Coronary artery (tissue), 2 donors: ENCODE measurements around the gene RBM33.

Source experiments
- DNase-seq: peaks from one replicate; pipeline ENCODE4 v3.0.0-alpha.2; 2017; ENCODE audit warnings: low spot score
- H3K27ac ChIP-seq, 2 donors: fragments of 200-600 bp; sonication (generic); one replicate each; pipeline ENCODE4 v1.5.1; 2016 to 2019
- H3K4me3 ChIP-seq: fragments of 200-600 bp; sonication (generic); 2 replicates; pipeline ENCODE4 v1.5.1; 2016; ENCODE audit warnings: mild to moderate bottlenecking, moderate library complexity
- TF ChIP-seq, protein P1 (sequence below): fragments of 200-600 bp; sonication (generic); IDR thresholded peaks from one replicate; pipeline ENCODE4 v1.5.1; 2019; ENCODE audit warnings: antibody characterized with exemption

Gene RBM33

DNA sequence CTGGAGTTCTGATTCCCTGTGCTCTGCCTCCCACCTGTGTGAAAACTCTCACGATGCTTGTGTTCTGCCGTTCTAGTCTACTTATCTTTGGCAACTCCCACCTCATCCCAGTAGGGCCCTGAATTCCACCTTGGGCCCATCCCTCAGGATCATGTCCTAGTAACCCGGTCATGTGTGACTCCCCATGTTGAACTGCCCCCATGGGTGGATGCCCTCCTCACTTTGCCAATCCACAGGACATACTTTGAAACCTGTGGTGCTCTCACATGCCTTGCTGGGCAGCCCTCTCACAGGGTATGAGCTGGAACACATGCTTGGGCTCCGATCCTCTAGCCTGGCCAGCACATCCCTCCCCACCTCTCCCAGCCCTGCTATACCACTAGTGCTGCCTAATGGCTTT is 3.8 kb upstream of the RBM33 start:
- TF ChIP-seq, protein P1, sequence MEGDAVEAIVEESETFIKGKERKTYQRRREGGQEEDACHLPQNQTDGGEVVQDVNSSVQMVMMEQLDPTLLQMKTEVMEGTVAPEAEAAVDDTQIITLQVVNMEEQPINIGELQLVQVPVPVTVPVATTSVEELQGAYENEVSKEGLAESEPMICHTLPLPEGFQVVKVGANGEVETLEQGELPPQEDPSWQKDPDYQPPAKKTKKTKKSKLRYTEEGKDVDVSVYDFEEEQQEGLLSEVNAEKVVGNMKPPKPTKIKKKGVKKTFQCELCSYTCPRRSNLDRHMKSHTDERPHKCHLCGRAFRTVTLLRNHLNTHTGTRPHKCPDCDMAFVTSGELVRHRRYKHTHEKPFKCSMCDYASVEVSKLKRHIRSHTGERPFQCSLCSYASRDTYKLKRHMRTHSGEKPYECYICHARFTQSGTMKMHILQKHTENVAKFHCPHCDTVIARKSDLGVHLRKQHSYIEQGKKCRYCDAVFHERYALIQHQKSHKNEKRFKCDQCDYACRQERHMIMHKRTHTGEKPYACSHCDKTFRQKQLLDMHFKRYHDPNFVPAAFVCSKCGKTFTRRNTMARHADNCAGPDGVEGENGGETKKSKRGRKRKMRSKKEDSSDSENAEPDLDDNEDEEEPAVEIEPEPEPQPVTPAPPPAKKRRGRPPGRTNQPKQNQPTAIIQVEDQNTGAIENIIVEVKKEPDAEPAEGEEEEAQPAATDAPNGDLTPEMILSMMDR = no peak
- H3K27ac ChIP-seq = no peak overlapping the region
- DNase-seq = no peak
- H3K4me3 ChIP-seq = no peak overlapping the region

DNA sequence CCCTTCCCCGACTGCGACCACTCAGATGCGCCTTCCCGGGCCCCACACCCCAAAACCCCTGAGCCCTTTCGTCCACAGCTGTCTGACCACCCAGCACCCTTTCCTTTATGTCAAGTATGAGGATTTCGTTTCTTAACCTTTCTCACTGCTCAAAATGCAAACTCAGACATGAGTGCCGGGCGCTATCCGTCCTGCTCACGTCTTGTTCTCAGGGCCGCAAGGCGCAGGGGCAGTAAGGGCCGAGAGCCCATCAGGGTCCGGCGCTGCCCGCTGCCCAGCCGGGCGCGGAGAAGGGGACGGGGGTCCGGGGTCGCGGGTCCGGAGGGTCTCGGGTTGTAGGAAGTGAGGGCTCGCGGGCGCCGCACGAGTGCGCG is 670 bp upstream of the RBM33 start:
- no peak for DNase-seq
- TF ChIP-seq, protein P1 = no peak
- Histone ChIP-seq H3K4me3 (peak overlapping the region; percentile 96), H3K27ac (peak overlapping the region; percentile 95 to 98)

DNA sequence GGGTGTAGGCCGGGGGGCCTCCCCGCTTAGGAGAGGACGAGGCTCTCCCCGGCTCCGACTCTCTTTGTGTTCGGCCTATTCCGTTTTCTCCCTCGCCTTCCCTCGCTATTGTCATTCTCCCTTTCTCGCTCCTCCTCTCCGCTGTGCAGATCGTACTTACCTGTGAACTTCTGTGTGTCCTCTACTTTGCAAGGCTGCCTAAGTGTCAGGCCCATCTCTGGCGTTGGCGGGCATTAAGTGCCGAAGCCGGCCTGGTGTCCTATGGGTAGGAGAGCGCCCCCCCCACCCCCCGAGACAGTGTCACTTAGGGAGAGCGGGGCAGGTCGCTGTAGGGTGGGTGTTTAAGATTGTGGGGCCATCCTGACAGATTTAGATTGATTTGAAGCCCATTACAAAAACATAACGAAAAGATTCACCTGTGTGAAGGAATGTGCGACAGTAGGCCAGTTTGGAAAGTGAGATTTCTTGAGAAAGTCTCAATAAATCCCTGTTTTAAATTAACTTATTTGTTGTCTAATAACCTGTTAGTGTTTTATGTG is 579 bp downstream of the RBM33 start:
- TF ChIP-seq, protein P1 = no peak
- Histone ChIP-seq H3K27ac (peak overlapping the region; percentile 95 to 98), H3K4me3 (peak overlapping the region; percentile 96)
- DNase-seq = no peak

DNA sequence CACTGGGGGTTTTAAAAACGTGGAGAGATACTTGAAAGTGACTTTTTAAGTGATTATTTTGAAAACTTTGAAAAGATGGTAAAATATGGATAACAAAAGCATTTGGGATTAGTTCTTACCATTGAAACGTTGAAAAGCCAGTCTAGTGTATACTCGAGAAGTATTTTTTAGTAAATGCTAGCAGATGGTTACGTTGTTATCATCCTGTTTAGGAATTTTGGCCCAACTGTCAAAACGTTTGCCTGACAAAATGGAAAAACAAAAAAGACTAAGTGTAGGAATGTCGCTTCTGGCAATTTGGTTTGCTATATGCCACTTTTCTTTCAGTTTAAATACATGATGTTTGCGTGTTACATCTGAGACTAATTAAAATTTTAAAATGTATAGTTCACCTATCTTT is 1.2 kb downstream of the RBM33 start:
- TF ChIP-seq, protein P1 = no peak
- no peak for DNase-seq
- peak overlapping the region; percentile 96 for H3K4me3 ChIP-seq
- H3K27ac ChIP-seq = no peak overlapping the region

DNA sequence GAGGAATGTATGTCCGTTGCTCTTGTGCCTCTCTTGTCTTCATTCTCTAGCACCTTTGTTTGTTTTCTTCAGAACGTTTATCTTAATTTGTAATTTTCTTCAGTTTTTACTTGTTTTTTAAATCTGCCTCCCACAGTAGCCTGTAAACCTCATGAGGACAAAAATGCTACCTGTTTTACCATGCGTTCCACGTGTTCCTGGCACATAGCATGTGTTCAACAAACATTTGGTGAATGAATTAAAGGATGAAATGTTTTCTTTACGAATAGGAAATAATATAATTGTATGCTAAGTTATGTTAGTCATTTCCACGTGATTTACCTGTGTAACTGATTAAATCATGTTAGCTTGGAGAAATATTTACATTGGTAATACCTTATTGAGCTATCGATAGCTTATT is 2.2 kb downstream of the RBM33 start:
- TF ChIP-seq, protein P1 = no peak

DNA sequence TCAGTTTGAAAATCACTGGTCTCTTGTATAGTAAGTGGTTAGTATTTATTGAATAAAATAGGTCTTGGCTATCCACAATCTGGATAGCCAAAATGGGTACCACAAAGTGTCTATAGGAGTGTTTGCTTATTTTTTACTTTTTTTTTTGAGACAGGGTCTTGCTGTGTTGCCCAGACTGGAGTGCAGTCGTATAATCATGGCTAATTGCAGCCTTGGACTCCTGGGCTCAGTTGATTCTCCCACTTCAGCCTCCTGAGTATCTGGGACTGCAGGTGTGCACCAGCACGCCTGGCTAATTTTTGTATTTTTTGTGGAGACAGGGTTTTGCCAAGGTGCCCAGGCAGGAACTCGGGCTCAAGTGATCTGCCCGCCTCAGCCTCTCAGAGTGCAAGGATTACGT is 2.8 kb downstream of the RBM33 start:
- H3K4me3 ChIP-seq = no peak overlapping the region
- H3K27ac ChIP-seq = no peak overlapping the region
- DNase-seq = no peak
- TF ChIP-seq, protein P1 = no peak

More for the DNA sequence above, 2.2 kb downstream of the RBM33 start:
- no peak for DNase-seq
- H3K27ac ChIP-seq = no peak overlapping the region
- H3K4me3 ChIP-seq = no peak overlapping the region

DNA sequence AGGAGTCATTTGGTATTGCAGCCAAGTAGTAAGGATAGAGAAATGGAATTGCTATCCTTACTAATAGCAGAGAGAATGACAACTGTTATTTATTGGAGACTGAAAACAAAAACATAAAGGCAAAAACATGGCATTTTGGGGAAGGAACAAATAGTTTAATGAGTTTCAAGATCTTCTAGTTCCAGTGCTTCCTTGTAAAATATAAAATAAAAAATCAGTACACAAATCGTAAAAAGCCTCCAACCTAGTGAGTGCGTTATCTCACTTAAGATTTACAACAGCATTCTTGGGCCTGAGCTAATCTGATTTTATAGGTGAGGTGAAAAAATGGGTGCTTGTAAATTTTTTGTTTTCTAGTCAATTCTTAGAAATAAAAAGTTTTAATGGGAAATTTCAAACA is 3.3 kb downstream of the RBM33 start:
- Histone ChIP-seq H3K27ac (no peak overlapping the region), H3K4me3 (no peak overlapping the region)
- DNase-seq = no peak
- TF ChIP-seq, protein P1 = no peak
